ENCODE data around the gene IGF2. TPM values are rescaled to one million over a fixed set of nuclear protein-coding genes. Genes with fewer than 3 reads are reported as not detected.

IGF2 gene
- polyA plus RNA-seq, 1 donor (not counting 4 experiments of a cell fraction or from before 2014, with no cell fraction given) = not detected

- FAIRE-seq = no peak
- Histone ChIP-seq H3K27me3 (ENCODE audit: control insufficient read depth, extremely low read depth, insufficient read depth, low read length) (peaks cover 17% of the 10 kb centered on the region), H3K4me1 (ENCODE audit: control insufficient read depth, extremely low read depth, insufficient read depth, low read length) (no peaks in the 10 kb centered on the region), H4K20me1 (ENCODE audit: control insufficient read depth, extremely low read depth, insufficient read depth, low read length) (no peaks in the 10 kb centered on the region), H3K36me3 (ENCODE audit: control insufficient read depth in 2 of 2, extremely low read depth in 1 of 2, insufficient read depth in 2 of 2, low read length in 2 of 2) (no peaks in the 10 kb centered on the region), H3K79me2 (ENCODE audit: control insufficient read depth, insufficient read depth, low read length) (no peaks in the 10 kb centered on the region), H3K4me2 (ENCODE audit: control insufficient read depth, extremely low read depth, insufficient read depth, low read depth, low read length) (no peak overlapping the region), H3K9ac (ENCODE audit: control insufficient read depth, extremely low read depth, insufficient read depth, low read length) (no peak overlapping the region), H3K9me3 (ENCODE audit: control insufficient read depth, low read depth, low read length) (peaks cover 8% of the 10 kb centered on the region), H3K4me3 (ENCODE audit: control insufficient read depth in 2 of 3, extremely low read depth in 1 of 3, insufficient read depth in 2 of 3, low read depth in 1 of 3, low read length in 3 of 3) (no peak overlapping the region), H3K27ac (ENCODE audit: control insufficient read depth, insufficient read depth, low read length) (no peak overlapping the region), H2AFZ (ENCODE audit: control insufficient read depth, low read length) (no peak overlapping the region), H3K9me1 (ENCODE audit: control insufficient read depth, extremely low read depth, insufficient read depth, low read length) (no peaks in the 10 kb centered on the region)
- no peak for DNase-seq (ENCODE audit: low read depth, low spot score)
- no peak for TF ChIP-seq CTCF (optimal IDR thresholded peaks at IDR 0.05 in 1 of 3, IDR thresholded peaks at IDR 0.05 in 1 of 3, conservative IDR thresholded peaks at IDR 0.05 in 1 of 3; ENCODE audit: extremely low read depth in 1 of 3, insufficient read depth in 2 of 3, low read length in 3 of 3)
- TF ChIP-seq EZH2 (IDR thresholded peaks at IDR 0.05; ENCODE audit: low read length) = no peak
- dilution Hi-C loops (cut with MboI; ENCODE audit: extremely low pct_ligation_motif_present, low sequenced_read_pairs) = no loop called here
Observed at GRCh38 chr11:2114430-2115241, 24.6 kb downstream of the IGF2 start.

GRCh38 chr11:2113776-2114175 lies 25.4 kb downstream of the IGF2 start:
- Histone ChIP-seq H3K4me3 (ENCODE audit: control insufficient read depth in 2 of 3, extremely low read depth in 1 of 3, insufficient read depth in 2 of 3, low read depth in 1 of 3, low read length in 3 of 3) (no peak overlapping the region), H3K9me1 (ENCODE audit: control insufficient read depth, extremely low read depth, insufficient read depth, low read length) (no peaks in the 10 kb centered on the region), H3K36me3 (ENCODE audit: control insufficient read depth in 2 of 2, extremely low read depth in 1 of 2, insufficient read depth in 2 of 2, low read length in 2 of 2) (no peaks in the 10 kb centered on the region), H3K27ac (ENCODE audit: control insufficient read depth, insufficient read depth, low read length) (no peak overlapping the region), H3K79me2 (ENCODE audit: control insufficient read depth, insufficient read depth, low read length) (no peaks in the 10 kb centered on the region), H3K9me3 (ENCODE audit: control insufficient read depth, low read depth, low read length) (peaks cover 8% of the 10 kb centered on the region), H3K27me3 (ENCODE audit: control insufficient read depth, extremely low read depth, insufficient read depth, low read length) (peaks cover 22% of the 10 kb centered on the region), H3K9ac (ENCODE audit: control insufficient read depth, extremely low read depth, insufficient read depth, low read length) (no peak overlapping the region), H4K20me1 (ENCODE audit: control insufficient read depth, extremely low read depth, insufficient read depth, low read length) (no peaks in the 10 kb centered on the region), H2AFZ (ENCODE audit: control insufficient read depth, low read length) (no peak overlapping the region), H3K4me1 (ENCODE audit: control insufficient read depth, extremely low read depth, insufficient read depth, low read length) (no peaks in the 10 kb centered on the region), H3K4me2 (ENCODE audit: control insufficient read depth, extremely low read depth, insufficient read depth, low read depth, low read length) (no peak overlapping the region)
- DNase-seq (ENCODE audit: low read depth, low spot score) = no peak
- dilution Hi-C loops (cut with MboI; ENCODE audit: extremely low pct_ligation_motif_present, low sequenced_read_pairs) = no loop called here
- FAIRE-seq = no peak
- TF ChIP-seq EZH2 (IDR thresholded peaks at IDR 0.05; ENCODE audit: low read length) = no peak
- no peak for TF ChIP-seq CTCF (optimal IDR thresholded peaks at IDR 0.05 in 1 of 3, IDR thresholded peaks at IDR 0.05 in 1 of 3, conservative IDR thresholded peaks at IDR 0.05 in 1 of 3; ENCODE audit: extremely low read depth in 1 of 3, insufficient read depth in 2 of 3, low read length in 3 of 3)
